Stimulated activated naive CD8-positive, alpha-beta T cell treated with anti-CD3 and anti-CD28 coated beads, Interleukin-15, Interleukin-2, amounts not matched to agents 100 ng/mL and 50 ng/mL, for 24 hours (primary cell): ENCODE results near the gene HOMER3.
"Not testable (repeated sequence)": the region's sequence is repeated elsewhere in the genome, so short reads cannot be mapped to it uniquely, and the experiment has no call there.

Experiments used
- H3K27ac Mint-ChIP-seq: one replicate; pipeline ENCODE4 v1.8.0; 2021; ENCODE audit warnings: mild to moderate bottlenecking, mixed read lengths
- H3K27me3 Mint-ChIP-seq: one replicate; pipeline ENCODE4 v1.8.0; 2021; ENCODE audit warnings: mixed read lengths
- H3K36me3 Mint-ChIP-seq: one replicate; pipeline ENCODE4 v1.8.0; 2021; ENCODE audit warnings: low read depth, mixed read lengths
- H3K4me1 Mint-ChIP-seq: one replicate; pipeline ENCODE4 v1.8.0; 2021; ENCODE audit warnings: low read depth, mixed read lengths
- H3K4me3 Mint-ChIP-seq: one replicate; pipeline ENCODE4 v1.8.0; 2021; ENCODE audit warnings: mild to moderate bottlenecking, mixed read lengths
- H3K9me3 Mint-ChIP-seq: one replicate; pipeline ENCODE4 v1.8.0; 2021; ENCODE audit warnings: mixed read lengths

HOMER3 gene

GRCh38 chr19:18967358-18968146, 26.5 kb upstream of the HOMER3 start:
- no peak overlapping the region for H3K27ac Mint-ChIP-seq
- peaks cover 4% of the 10 kb centered on the region for H3K27me3 Mint-ChIP-seq
- H3K36me3 Mint-ChIP-seq = no peaks in the 10 kb centered on the region
- H3K4me3 Mint-ChIP-seq = no peak overlapping the region
- no peaks in the 10 kb centered on the region for H3K9me3 Mint-ChIP-seq
- H3K4me1 Mint-ChIP-seq = peaks cover 4% of the 10 kb centered on the region

DNA sequence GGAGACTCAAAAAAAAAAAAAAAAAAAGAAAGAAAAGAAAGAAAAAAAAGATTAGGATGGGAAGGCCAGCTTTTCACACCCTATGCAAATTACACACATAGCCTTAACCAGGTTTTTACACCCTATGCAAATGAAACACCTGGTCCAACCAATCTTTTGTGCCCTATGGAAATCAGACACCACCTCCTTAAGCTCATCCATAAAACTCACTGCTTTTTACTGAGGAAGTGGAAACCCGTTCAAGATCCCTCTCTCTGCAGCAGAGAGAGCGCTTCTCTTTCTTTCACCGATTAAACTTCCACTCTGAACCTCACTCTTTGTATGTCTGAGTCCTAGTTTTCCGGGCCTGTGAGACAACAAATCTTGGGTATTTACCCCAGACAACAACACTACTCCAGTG, 25.3 kb upstream of the HOMER3 start:
- Mint-ChIP-seq H3K4me3 (no peak overlapping the region), H3K27me3 (peaks cover 12% of the 10 kb centered on the region), H3K9me3 (no peaks in the 10 kb centered on the region), H3K4me1 (peaks cover 15% of the 10 kb centered on the region), H3K27ac (no peak overlapping the region), H3K36me3 (no peaks in the 10 kb centered on the region)

DNA sequence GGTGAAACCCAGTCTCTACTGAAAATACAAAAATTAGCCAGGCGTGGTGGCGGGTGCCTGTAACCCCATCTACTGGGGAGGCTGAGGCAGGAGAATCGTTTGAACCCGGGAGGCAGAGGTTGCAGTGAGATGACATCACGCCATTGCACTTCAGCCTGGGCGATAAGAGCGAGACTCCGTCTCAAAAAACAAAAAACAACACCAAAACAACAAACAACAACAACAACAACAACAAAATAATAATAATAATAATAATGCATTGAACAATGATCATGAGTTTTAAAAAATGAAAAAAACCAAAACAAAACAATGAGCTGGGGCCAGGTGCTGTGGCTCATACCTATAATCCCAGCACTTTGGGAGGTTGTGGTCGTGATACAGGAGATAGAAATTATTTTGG, 23.1 kb upstream of the HOMER3 start:
- no peak overlapping the region for H3K4me3 Mint-ChIP-seq
- no peaks in the 10 kb centered on the region for H3K36me3 Mint-ChIP-seq
- H3K27ac Mint-ChIP-seq = no peak overlapping the region
- peaks cover 15% of the 10 kb centered on the region for H3K27me3 Mint-ChIP-seq
- peaks cover 14% of the 10 kb centered on the region for H3K4me1 Mint-ChIP-seq
- no peaks in the 10 kb centered on the region for H3K9me3 Mint-ChIP-seq

- Mint-ChIP-seq H3K36me3 (no peaks in the 10 kb centered on the region), H3K27ac (no peak overlapping the region), H3K27me3 (peaks cover 11% of the 10 kb centered on the region), H3K9me3 (no peaks in the 10 kb centered on the region), H3K4me3 (no peak overlapping the region), H3K4me1 (peaks cover 13% of the 10 kb centered on the region)
Measured at GRCh38 chr19:18961767-18962620, 21.0 kb upstream of the HOMER3 start.

- Mint-ChIP-seq H3K9me3 (no peaks in the 10 kb centered on the region), H3K4me1 (peaks cover 13% of the 10 kb centered on the region), H3K27ac (no peak overlapping the region), H3K27me3 (peaks cover 11% of the 10 kb centered on the region), H3K4me3 (no peak overlapping the region), H3K36me3 (no peaks in the 10 kb centered on the region)
Measured at GRCh38 chr19:18960370-18960769, 19.4 kb upstream of the HOMER3 start.

DNA sequence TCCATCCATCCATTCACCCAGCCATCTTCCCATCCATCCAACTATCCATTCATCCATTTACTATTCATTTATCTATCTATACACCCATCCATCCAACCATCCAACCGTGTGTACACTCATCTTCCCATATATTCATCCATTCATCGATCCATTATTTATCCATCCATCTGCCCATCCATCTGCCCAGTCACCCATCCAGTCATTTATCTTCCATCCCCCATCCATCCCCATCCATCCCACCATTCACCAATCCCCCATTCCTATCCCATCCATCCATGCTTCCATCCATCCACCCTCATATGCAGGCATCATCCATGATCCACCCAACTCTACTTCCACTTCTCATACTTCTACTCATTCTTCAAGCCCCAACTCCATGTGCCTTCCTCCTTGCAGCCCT, 14.0 kb upstream of the HOMER3 start:
- no peak overlapping the region for H3K4me3 Mint-ChIP-seq
- peaks cover 4% of the 10 kb centered on the region for H3K27me3 Mint-ChIP-seq
- peaks cover 5% of the 10 kb centered on the region for H3K9me3 Mint-ChIP-seq
- H3K4me1 Mint-ChIP-seq = no peaks in the 10 kb centered on the region
- H3K36me3 Mint-ChIP-seq = no peaks in the 10 kb centered on the region
- H3K27ac Mint-ChIP-seq = no peak overlapping the region

DNA sequence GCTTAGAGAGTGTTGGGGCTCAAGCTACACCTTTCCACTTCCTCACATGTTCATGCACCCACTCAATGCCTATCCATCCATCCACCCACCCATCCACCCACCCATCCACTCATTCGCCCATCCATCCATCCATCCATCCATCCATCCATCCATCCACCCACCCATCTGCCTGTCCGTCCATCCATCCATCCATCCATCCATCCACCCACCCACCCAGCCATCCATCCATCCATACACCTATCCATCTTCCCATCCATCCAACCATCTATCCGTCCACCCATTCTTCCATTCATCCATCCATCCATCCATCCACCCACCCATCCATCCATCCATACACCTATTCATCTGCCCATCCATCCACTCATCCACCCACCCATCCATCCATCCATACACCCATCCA, 13.1 kb upstream of the HOMER3 start:
- no peaks in the 10 kb centered on the region for H3K4me1 Mint-ChIP-seq
- no peak overlapping the region for H3K27ac Mint-ChIP-seq
- peaks cover 5% of the 10 kb centered on the region for H3K9me3 Mint-ChIP-seq
- no peak overlapping the region for H3K4me3 Mint-ChIP-seq
- peaks cover 4% of the 10 kb centered on the region for H3K27me3 Mint-ChIP-seq
- no peaks in the 10 kb centered on the region for H3K36me3 Mint-ChIP-seq

DNA sequence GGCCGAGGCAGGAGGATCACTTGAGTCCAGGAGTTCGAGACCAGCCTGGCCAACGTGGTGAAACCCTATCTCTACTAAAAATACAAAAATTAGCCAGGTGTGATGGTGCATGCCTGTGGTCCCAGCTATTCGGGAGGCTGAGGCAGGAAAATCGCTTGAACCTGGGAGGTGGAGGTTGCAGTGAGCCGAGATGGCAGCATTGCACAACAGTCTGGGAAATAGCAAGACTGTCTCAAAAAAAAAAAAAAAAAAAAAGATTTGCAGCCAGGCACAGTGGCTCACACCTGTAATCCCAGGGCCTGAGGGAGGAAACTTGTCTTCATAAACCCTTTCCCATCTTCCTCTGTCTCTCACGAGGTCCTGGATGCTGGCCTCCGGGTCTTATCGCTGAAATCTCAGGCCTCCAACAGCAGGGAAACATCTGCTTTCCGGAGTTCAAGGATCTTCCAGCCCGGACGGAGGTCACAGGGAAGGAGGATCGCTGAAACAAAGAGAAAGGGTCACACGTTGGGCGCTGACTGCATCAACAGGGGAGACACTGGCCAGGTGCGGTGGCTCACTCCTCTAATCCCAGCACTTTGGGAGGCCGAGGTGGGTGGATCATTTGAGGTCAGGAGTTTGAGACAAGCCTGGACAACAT, 11.5 kb upstream of the HOMER3 start:
- not testable (repeated sequence) for H3K27me3 Mint-ChIP-seq, H3K27ac Mint-ChIP-seq, H3K9me3 Mint-ChIP-seq, H3K4me1 Mint-ChIP-seq, H3K4me3 Mint-ChIP-seq, H3K36me3 Mint-ChIP-seq

GRCh38 chr19:18951721-18952281, 10.8 kb upstream of the HOMER3 start:
- no peaks in the 10 kb centered on the region for H3K4me1 Mint-ChIP-seq
- H3K9me3 Mint-ChIP-seq = peaks cover 5% of the 10 kb centered on the region
- no peak overlapping the region for H3K27ac Mint-ChIP-seq
- H3K27me3 Mint-ChIP-seq = peaks cover 4% of the 10 kb centered on the region
- no peak overlapping the region for H3K4me3 Mint-ChIP-seq
- no peaks in the 10 kb centered on the region for H3K36me3 Mint-ChIP-seq

- H3K27me3 Mint-ChIP-seq = peaks cover 7% of the 10 kb centered on the region
- no peaks in the 10 kb centered on the region for H3K4me1 Mint-ChIP-seq
- no peak overlapping the region for H3K27ac Mint-ChIP-seq
- H3K36me3 Mint-ChIP-seq = no peaks in the 10 kb centered on the region
- no peak overlapping the region for H3K4me3 Mint-ChIP-seq
- peaks cover 1% of the 10 kb centered on the region for H3K9me3 Mint-ChIP-seq
Measured at GRCh38 chr19:18949858-18950257, 8.8 kb upstream of the HOMER3 start.

- no peaks in the 10 kb centered on the region for H3K36me3 Mint-ChIP-seq
- no peak overlapping the region for H3K27ac Mint-ChIP-seq
- H3K4me1 Mint-ChIP-seq = no peaks in the 10 kb centered on the region
- no peaks in the 10 kb centered on the region for H3K9me3 Mint-ChIP-seq
- H3K27me3 Mint-ChIP-seq = peaks cover 7% of the 10 kb centered on the region
- no peak overlapping the region for H3K4me3 Mint-ChIP-seq
Measured at GRCh38 chr19:18948976-18949356, 7.9 kb upstream of the HOMER3 start.

GRCh38 chr19:18948075-18948975, 7.3 kb upstream of the HOMER3 start:
- Mint-ChIP-seq H3K4me1 (no peaks in the 10 kb centered on the region), H3K9me3 (no peaks in the 10 kb centered on the region), H3K36me3 (no peaks in the 10 kb centered on the region), H3K27ac (no peak overlapping the region), H3K27me3 (peaks cover 7% of the 10 kb centered on the region), H3K4me3 (no peak overlapping the region)

DNA sequence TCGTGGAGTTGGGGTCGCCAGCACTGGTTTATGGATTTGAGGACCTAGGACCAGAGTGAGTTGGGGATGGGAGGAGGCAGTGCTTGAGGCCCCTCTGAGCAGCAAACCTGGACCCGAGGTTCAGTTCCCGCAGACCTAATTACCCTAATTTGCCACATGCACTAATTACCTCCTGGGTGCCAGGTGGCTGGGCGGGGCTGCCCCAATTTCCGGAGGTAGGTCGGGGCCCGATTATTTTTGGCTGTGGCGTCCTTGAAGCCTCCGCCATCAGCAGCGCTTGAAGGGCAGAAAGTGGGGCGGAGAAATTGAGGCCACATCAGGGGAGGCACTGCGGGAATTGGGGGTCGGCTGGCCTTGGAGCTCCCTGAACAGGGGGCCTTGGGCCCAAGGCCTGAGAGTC, 5.9 kb upstream of the HOMER3 start:
- Mint-ChIP-seq H3K4me3 (no peak overlapping the region), H3K27ac (no peak overlapping the region)

GRCh38 chr19:18946335-18946734, 5.3 kb upstream of the HOMER3 start:
- H3K27me3 Mint-ChIP-seq = peaks cover 18% of the 10 kb centered on the region
- H3K4me1 Mint-ChIP-seq = peaks cover 5% of the 10 kb centered on the region
- H3K36me3 Mint-ChIP-seq = no peaks in the 10 kb centered on the region
- no peak overlapping the region for H3K27ac Mint-ChIP-seq
- no peaks in the 10 kb centered on the region for H3K9me3 Mint-ChIP-seq
- H3K4me3 Mint-ChIP-seq = no peak overlapping the region

More for the DNA sequence above, 5.9 kb upstream of the HOMER3 start:
- H3K9me3 Mint-ChIP-seq = no peaks in the 10 kb centered on the region
- peaks cover 16% of the 10 kb centered on the region for H3K27me3 Mint-ChIP-seq
- no peaks in the 10 kb centered on the region for H3K36me3 Mint-ChIP-seq
- no peaks in the 10 kb centered on the region for H3K4me1 Mint-ChIP-seq
